IMR-90 (cell line): Measurements from ENCODE around the gene KLRC1.
"Not testable (repeated sequence)": the region's sequence is repeated elsewhere in the genome, so short reads cannot be mapped to it uniquely, and the experiment has no call there.

Source experiments
- CEBPB ChIP-seq: IDR thresholded peaks from 2 replicates; pipeline ENCODE4 v1.6.1; 2012; ENCODE audit warnings: low read depth, low read length, improper control_type of control experiment
- CTCF ChIP-seq: conservative IDR thresholded peaks from 2 replicates; pipeline ENCODE4 v1.5.1; 2012; ENCODE audit warnings: mild to moderate bottlenecking, low read depth, low read length, improper control_type of control experiment
- NFE2L2 ChIP-seq: fragments of 150-350 bp; IDR thresholded peaks from 2 replicates; pipeline ENCODE4 v1.6.1; 2016; ENCODE audit warnings: low read depth, mild to moderate bottlenecking, low read length
- POLR2A ChIP-seq: IDR thresholded peaks from 2 replicates; pipeline ENCODE4 v1.6.1; 2012; ENCODE audit warnings: mild to moderate bottlenecking, low read depth, low read length
- RCOR1 ChIP-seq: IDR thresholded peaks from 2 replicates; pipeline ENCODE4 v1.6.1; 2012; ENCODE audit warnings: mild to moderate bottlenecking, low read length, improper control_type of control experiment; ENCODE audit not compliant: insufficient replicate concordance
- RFX5 ChIP-seq: IDR thresholded peaks from 2 replicates; pipeline ENCODE4 v1.8.0; 2012; ENCODE audit warnings: low read depth, mild to moderate bottlenecking, low read length, moderate library complexity
- TF ChIP-seq, protein P1 (sequence below): fragments of 150-350 bp; IDR thresholded peaks from 2 replicates; pipeline ENCODE4 v1.6.1; 2017; ENCODE audit warnings: mild to moderate bottlenecking, antibody characterized with exemption, low read length, low read depth

GRCh38 chr12:10430623-10431022 is 22.6 kb downstream of the KLRC1 start:
- not testable (repeated sequence) for TF ChIP-seq CTCF, RFX5, RCOR1, POLR2A, NFE2L2, CEBPB
- TF ChIP-seq, protein P1, sequence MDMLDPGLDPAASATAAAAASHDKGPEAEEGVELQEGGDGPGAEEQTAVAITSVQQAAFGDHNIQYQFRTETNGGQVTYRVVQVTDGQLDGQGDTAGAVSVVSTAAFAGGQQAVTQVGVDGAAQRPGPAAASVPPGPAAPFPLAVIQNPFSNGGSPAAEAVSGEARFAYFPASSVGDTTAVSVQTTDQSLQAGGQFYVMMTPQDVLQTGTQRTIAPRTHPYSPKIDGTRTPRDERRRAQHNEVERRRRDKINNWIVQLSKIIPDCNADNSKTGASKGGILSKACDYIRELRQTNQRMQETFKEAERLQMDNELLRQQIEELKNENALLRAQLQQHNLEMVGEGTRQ, result not testable (repeated sequence)
